ENCODE data around the gene RNF26. TPM values are rescaled to one million over a fixed set of nuclear protein-coding genes. Genes with fewer than 3 reads are reported as not detected.

The RNF26 gene
- polyA plus RNA-seq, 4 donors: 6.5 to 28.3 (median 17.5) TPM

DNA sequence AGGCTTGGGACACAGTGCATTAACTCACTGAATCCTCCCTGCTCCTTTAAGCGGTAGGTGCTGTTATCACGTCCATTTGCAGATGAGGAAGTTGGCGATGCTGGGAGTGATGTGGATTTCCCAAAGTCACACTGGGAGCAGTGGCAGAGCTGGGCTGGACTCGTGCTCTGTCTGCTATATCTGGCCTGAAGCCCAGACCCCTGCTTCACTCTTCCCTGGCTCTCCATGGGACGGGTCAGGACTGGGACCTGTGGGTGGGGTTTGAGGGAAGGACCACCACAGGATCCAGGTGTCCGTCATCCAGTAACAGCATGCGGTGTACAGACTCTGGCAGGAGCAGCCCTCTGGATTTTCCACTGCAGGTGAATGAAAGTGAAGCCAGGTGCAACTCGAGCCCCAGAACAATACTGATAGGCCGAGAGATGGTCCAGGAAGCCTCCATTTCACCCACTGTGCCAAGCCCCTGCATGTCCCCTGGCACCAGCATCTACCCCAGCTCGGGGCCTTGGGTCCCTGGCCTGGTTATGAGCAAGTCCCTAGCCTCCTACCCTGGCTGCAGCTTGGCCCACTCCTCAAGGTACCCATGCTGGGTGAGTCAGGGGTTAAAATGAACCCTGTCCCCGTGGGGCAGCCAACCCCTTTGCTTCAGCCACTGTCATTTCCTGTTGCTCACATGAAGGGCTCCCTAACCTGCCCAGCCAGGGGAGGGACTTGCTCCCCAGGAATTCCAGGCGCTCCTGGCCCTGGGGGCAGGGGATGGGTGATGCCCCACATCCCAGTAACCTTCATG lies 43.0 kb downstream of the RNF26 start:
- Histone ChIP-seq H3K27me3 (ENCODE audit: control insufficient read depth in 3 of 3, insufficient read depth in 3 of 3, low read length in 3 of 3) (peaks cover 0 to 14% (median 0%) of the 10 kb centered on the region in 3 donors), H3K36me3 (ENCODE audit: control insufficient read depth in 3 of 3, insufficient read depth in 2 of 3, low read depth in 1 of 3, low read length in 3 of 3) (no peaks in the 10 kb centered on the region), H3K9me3 (ENCODE audit: control insufficient read depth in 2 of 2, insufficient read depth in 1 of 2, low read depth in 1 of 2, low read length in 1 of 2) (no peaks in the 10 kb centered on the region), H3K4me1 (ENCODE audit: control insufficient read depth in 3 of 3, insufficient read depth in 2 of 3, low read depth in 1 of 3, low read length in 2 of 3) (peaks cover 0 to 37% (median 5%) of the 10 kb centered on the region in 3 donors), H3K4me3 (ENCODE audit: low read depth in 1 of 3, low read length in 3 of 3) (no peak overlapping the region), H3K27ac (ENCODE audit: low read depth in 1 of 3, low read length in 2 of 3) (no peak overlapping the region)
- WGBS, 3 donors: 46 to 61% (median 57%) methylated on average over 12 of the region's 12 CpGs
- FAIRE-seq (no peak), DNase-seq (no peak)

DNA sequence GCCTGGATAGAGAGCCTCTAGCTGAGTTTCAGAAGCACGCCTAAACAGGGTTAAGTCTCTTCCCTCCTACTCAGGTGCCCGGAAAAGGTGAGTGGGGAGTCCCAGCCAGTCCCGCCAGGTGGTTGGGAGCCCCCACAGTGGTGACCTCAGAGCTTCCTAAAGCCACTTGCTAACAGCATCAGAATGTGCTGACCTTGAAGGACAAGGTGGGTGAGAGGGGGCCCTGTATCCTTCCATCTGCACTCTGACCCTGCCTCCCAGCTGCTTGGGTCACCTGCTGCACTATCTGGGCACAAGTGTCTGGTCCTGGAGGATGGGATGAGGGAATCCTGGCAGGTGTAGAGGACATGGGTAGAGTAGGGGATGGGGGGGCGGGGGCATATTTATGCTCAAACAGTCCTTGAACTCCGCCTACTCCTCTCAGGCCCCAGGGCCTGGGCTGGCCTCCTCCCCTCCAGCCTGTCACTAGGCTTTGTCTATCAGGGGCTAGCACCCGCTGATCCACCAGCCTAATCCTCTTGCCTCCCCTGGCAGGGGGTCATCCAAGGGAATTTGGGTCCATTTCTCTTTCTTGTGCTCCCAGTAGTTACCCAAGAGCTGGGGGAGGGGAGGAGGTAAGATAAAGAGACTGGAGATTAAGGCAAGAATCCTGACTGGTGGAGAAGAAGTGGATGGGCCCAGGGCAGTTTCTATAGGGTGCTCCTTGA lies 43.8 kb downstream of the RNF26 start:
- no peak for FAIRE-seq

GRCh38 chr11:119378851-119379465 lies 44.6 kb downstream of the RNF26 start:
- Histone ChIP-seq H3K27ac (ENCODE audit: low read depth in 1 of 3, low read length in 2 of 3) (no peak overlapping the region), H3K36me3 (ENCODE audit: control insufficient read depth in 3 of 3, insufficient read depth in 2 of 3, low read depth in 1 of 3, low read length in 3 of 3) (no peaks in the 10 kb centered on the region), H3K9me3 (ENCODE audit: control insufficient read depth in 2 of 2, insufficient read depth in 1 of 2, low read depth in 1 of 2, low read length in 1 of 2) (no peaks in the 10 kb centered on the region), H3K4me3 (ENCODE audit: low read depth in 1 of 3, low read length in 3 of 3) (no peak overlapping the region), H3K4me1 (ENCODE audit: control insufficient read depth in 3 of 3, insufficient read depth in 2 of 3, low read depth in 1 of 3, low read length in 2 of 3) (peaks cover 0 to 26% (median 5%) of the 10 kb centered on the region in 3 donors), H3K27me3 (ENCODE audit: control insufficient read depth in 3 of 3, insufficient read depth in 3 of 3, low read length in 3 of 3) (peaks cover 0 to 14% (median 0%) of the 10 kb centered on the region in 3 donors)
- DNase-seq: no peak
- FAIRE-seq: no peak
- WGBS, 3 donors: 49 to 68% (median 59%) methylated on average over 9 to 10 of the region's 10 CpGs

More for the DNA sequence above, 43.8 kb downstream of the RNF26 start:
- Histone ChIP-seq H3K4me1 (ENCODE audit: control insufficient read depth in 3 of 3, insufficient read depth in 2 of 3, low read depth in 1 of 3, low read length in 2 of 3) (peaks cover 0 to 35% (median 5%) of the 10 kb centered on the region in 3 donors), H3K36me3 (ENCODE audit: control insufficient read depth in 3 of 3, insufficient read depth in 2 of 3, low read depth in 1 of 3, low read length in 3 of 3) (no peaks in the 10 kb centered on the region), H3K4me3 (ENCODE audit: low read depth in 1 of 3, low read length in 3 of 3) (no peak overlapping the region), H3K27me3 (ENCODE audit: control insufficient read depth in 3 of 3, insufficient read depth in 3 of 3, low read length in 3 of 3) (peaks cover 0 to 14% (median 0%) of the 10 kb centered on the region in 3 donors), H3K9me3 (ENCODE audit: control insufficient read depth in 2 of 2, insufficient read depth in 1 of 2, low read depth in 1 of 2, low read length in 1 of 2) (no peaks in the 10 kb centered on the region), H3K27ac (ENCODE audit: low read depth in 1 of 3, low read length in 2 of 3) (no peak overlapping the region)
- 64 to 81% (median 77%) methylated on average over 6 of the region's 6 CpGs for WGBS, 3 donors
- no peak for DNase-seq

DNA sequence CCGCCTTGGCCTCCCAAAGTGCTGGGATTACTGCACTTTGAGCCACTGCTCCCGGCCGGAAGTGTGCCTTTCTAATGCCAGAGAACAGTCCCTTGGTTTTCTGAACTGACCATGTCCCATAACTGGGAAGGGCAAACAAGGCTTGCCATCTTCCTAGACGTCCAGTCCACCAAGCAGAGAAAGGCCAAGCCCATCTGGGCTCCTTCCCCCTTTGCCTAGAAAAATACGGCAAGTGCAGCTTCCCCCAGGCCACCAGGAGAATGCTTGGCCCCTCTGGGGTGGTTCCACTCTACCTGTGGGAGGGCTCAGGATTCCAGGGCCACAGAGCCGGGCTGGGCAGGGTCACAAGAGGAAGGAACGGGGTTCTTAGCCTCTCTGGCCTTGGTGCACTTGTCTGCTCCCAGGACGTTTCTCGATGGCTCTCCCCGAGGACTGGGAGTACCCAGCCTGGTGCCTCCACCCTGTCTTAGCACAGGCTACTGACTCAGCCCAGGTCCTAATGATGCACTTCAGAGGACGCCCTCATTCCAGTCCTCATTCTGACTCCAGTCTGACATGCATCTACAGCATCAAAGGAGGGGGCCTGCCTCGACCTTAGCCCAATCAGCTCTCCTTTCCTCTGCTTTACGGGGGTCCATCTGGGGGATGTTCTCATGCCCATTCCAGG lies 46.0 kb downstream of the RNF26 start:
- FAIRE-seq: no peak

GRCh38 chr11:119380827-119381180 lies 46.5 kb downstream of the RNF26 start:
- H3K4me3 ChIP-seq (ENCODE audit: low read depth in 1 of 3, low read length in 3 of 3): peak overlapping the region in 2 of 3 donors; percentile 48 to 50
- H3K4me1 ChIP-seq (ENCODE audit: control insufficient read depth in 3 of 3, insufficient read depth in 2 of 3, low read depth in 1 of 3, low read length in 2 of 3): peaks cover 0 to 16% (median 5%) of the 10 kb centered on the region in 3 donors
- no peaks in the 10 kb centered on the region for H3K9me3 ChIP-seq (ENCODE audit: control insufficient read depth in 2 of 2, insufficient read depth in 1 of 2, low read depth in 1 of 2, low read length in 1 of 2)
- WGBS, 3 donors: 6 to 21% (median 19%) methylated on average over 9 to 10 of the region's 10 CpGs
- no peaks in the 10 kb centered on the region for H3K36me3 ChIP-seq (ENCODE audit: control insufficient read depth in 3 of 3, insufficient read depth in 2 of 3, low read depth in 1 of 3, low read length in 3 of 3)
- no peak overlapping the region for H3K27ac ChIP-seq (ENCODE audit: low read depth in 1 of 3, low read length in 2 of 3)
- FAIRE-seq: no peak
- DNase-seq: no peak
- H3K27me3 ChIP-seq (ENCODE audit: control insufficient read depth in 3 of 3, insufficient read depth in 3 of 3, low read length in 3 of 3): peaks cover 0 to 14% (median 0%) of the 10 kb centered on the region in 3 donors

More for the DNA sequence above, 46.0 kb downstream of the RNF26 start:
- Histone ChIP-seq H3K4me1 (ENCODE audit: control insufficient read depth in 3 of 3, insufficient read depth in 2 of 3, low read depth in 1 of 3, low read length in 2 of 3) (peaks cover 0 to 16% (median 5%) of the 10 kb centered on the region in 3 donors), H3K27ac (ENCODE audit: low read depth in 1 of 3, low read length in 2 of 3) (no peak overlapping the region), H3K27me3 (ENCODE audit: control insufficient read depth in 3 of 3, insufficient read depth in 3 of 3, low read length in 3 of 3) (peaks cover 0 to 14% (median 0%) of the 10 kb centered on the region in 3 donors), H3K9me3 (ENCODE audit: control insufficient read depth in 2 of 2, insufficient read depth in 1 of 2, low read depth in 1 of 2, low read length in 1 of 2) (no peaks in the 10 kb centered on the region), H3K36me3 (ENCODE audit: control insufficient read depth in 3 of 3, insufficient read depth in 2 of 3, low read depth in 1 of 3, low read length in 3 of 3) (no peaks in the 10 kb centered on the region), H3K4me3 (ENCODE audit: low read depth in 1 of 3, low read length in 3 of 3) (no peak overlapping the region)
- DNase-seq: no peak
- 60 to 75% (median 71%) methylated on average over 13 of the region's 13 CpGs for WGBS, 3 donors

GRCh38 chr11:119381181-119381988 lies 47.1 kb downstream of the RNF26 start, which contains the start of gene USP2:
Gene USP2, minus strand, starts transcription at chr11:119381690. Its CDS starts 8,210 bp downstream, at chr11:119373480.
- DNase-seq (peak; percentile 96 to 99), FAIRE-seq (no peak)
- H3K36me3 ChIP-seq (ENCODE audit: control insufficient read depth in 3 of 3, insufficient read depth in 2 of 3, low read depth in 1 of 3, low read length in 3 of 3): no peaks in the 10 kb centered on the region
- H3K4me1 ChIP-seq (ENCODE audit: control insufficient read depth in 3 of 3, insufficient read depth in 2 of 3, low read depth in 1 of 3, low read length in 2 of 3): peaks cover 0 to 16% (median 5%) of the 10 kb centered on the region in 3 donors
- WGBS, 3 donors: 0 to 1% (median 0%) methylated on average over 51 to 54 of the region's 54 CpGs
- H3K4me3 ChIP-seq (ENCODE audit: low read depth in 1 of 3, low read length in 3 of 3): peak within 1 kb of the TSS; percentile 10 to 50 (median 48)
- peak within 1 kb of the TSS in 1 of 3 donors; percentile 56 for H3K27ac ChIP-seq (ENCODE audit: low read depth in 1 of 3, low read length in 2 of 3)
- no peaks in the 10 kb centered on the region for H3K9me3 ChIP-seq (ENCODE audit: control insufficient read depth in 2 of 2, insufficient read depth in 1 of 2, low read depth in 1 of 2, low read length in 1 of 2)
- H3K27me3 ChIP-seq (ENCODE audit: control insufficient read depth in 3 of 3, insufficient read depth in 3 of 3, low read length in 3 of 3): peaks cover 0 to 14% (median 0%) of the 10 kb centered on the region in 3 donors

DNA sequence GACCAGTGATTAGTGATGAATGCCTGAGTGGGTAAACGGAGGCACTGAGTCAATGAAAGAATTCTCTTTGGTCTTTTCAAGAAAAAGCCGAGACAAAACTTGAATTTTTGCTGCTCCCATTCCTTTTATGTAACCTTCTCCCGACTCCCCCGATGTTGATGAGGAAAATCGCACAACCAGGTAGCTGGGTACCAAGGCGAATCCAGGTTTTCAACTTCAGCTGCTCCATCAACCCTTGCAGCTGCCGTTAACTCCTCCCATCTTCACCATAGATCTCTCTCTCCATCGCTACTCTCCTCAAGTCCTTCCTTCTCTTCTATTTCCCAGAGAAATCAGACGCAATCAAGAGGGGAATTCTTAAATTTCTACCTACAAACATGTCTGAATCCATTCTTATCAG lies 47.8 kb downstream of the RNF26 start:
- Histone ChIP-seq H3K4me3 (ENCODE audit: low read depth in 1 of 3, low read length in 3 of 3) (peak overlapping the region in 2 of 3 donors; percentile 21 to 27), H3K27ac (ENCODE audit: low read depth in 1 of 3, low read length in 2 of 3) (no peak overlapping the region), H3K4me1 (ENCODE audit: control insufficient read depth in 3 of 3, insufficient read depth in 2 of 3, low read depth in 1 of 3, low read length in 2 of 3) (peaks cover 0 to 16% (median 5%) of the 10 kb centered on the region in 3 donors), H3K27me3 (ENCODE audit: control insufficient read depth in 3 of 3, insufficient read depth in 3 of 3, low read length in 3 of 3) (peaks cover 0 to 14% (median 0%) of the 10 kb centered on the region in 3 donors), H3K9me3 (ENCODE audit: control insufficient read depth in 2 of 2, insufficient read depth in 1 of 2, low read depth in 1 of 2, low read length in 1 of 2) (no peaks in the 10 kb centered on the region), H3K36me3 (ENCODE audit: control insufficient read depth in 3 of 3, insufficient read depth in 2 of 3, low read depth in 1 of 3, low read length in 3 of 3) (no peaks in the 10 kb centered on the region)
- WGBS, 3 donors: 8 to 14% (median 9%) methylated on average over 9 of the region's 9 CpGs
- FAIRE-seq (no peak), DNase-seq (no peak)

All from small intestine (tissue), 7 donors.